PFSK-1 (cell line): Measurements from ENCODE around the gene SLC38A10.

Experiments used
- FOXP2 ChIP-seq: optimal IDR thresholded peaks from 2 replicates; pipeline ENCODE3; 2011; ENCODE audit warnings: borderline replicate concordance, control low read depth, inconsistent platforms; ENCODE audit not compliant: insufficient read depth; ENCODE audit errors: extremely low read length, extremely low read depth
- POLR2AphosphoS5 ChIP-seq: IDR thresholded peaks from 2 replicates; pipeline ENCODE4 v1.6.1; 2012; ENCODE audit warnings: low read depth, mild to moderate bottlenecking, control low read depth, low read length, moderate library complexity
- REST ChIP-seq, 2 experiments: IDR thresholded peaks; 2 replicates each; pipeline versions ENCODE4 v1.6.1 to v1.8.0; 2011 to 2012; ENCODE audit warnings: low read depth in 2 of 2, low read length in 2 of 2, control low read depth in 1 of 2, inconsistent platforms in 1 of 2, mild to moderate bottlenecking in 1 of 2, moderate library complexity in 1 of 2; ENCODE audit not compliant: insufficient read depth in 1 of 2
- SIN3A ChIP-seq: IDR thresholded peaks from 2 replicates; pipeline ENCODE4 v1.6.1; 2012; ENCODE audit warnings: mild to moderate bottlenecking, low read length, moderate library complexity, borderline replicate concordance; ENCODE audit not compliant: insufficient read depth
- TAF1 ChIP-seq: IDR thresholded peaks from 2 replicates; pipeline ENCODE4 v1.6.1; 2012; ENCODE audit warnings: low read length, control low read depth, borderline replicate concordance; ENCODE audit not compliant: insufficient read depth

SLC38A10 gene

DNA sequence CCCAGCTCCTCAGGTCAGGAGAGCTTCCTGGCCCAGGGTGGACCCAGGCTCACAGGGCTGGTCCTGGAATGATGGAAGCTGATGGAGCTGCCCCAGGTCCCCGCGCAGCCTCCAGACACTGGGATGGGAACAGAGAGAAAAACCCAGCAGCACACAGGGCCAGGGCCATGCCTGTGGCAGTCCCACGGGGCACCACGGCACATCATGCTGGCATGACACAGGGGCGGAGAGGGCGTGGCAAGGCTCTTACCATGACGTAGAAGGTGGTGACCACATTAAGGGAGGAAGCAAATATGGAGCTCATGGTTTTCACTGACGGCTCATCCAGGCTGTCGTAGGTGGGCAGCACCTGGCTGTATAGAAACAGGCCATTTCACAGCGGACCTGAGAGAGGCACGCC is 18.3 kb downstream of the SLC38A10 start:
- TF ChIP-seq SIN3A = no peak
- TF ChIP-seq FOXP2 = no peak
- no peak for TF ChIP-seq REST (IDR thresholded peaks at IDR 0.05; ENCODE audit: insufficient read depth in 1 of 2, low read depth in 2 of 2, low read length in 2 of 2)
- no peak for TF ChIP-seq POLR2AphosphoS5
- no peak for TF ChIP-seq TAF1

DNA sequence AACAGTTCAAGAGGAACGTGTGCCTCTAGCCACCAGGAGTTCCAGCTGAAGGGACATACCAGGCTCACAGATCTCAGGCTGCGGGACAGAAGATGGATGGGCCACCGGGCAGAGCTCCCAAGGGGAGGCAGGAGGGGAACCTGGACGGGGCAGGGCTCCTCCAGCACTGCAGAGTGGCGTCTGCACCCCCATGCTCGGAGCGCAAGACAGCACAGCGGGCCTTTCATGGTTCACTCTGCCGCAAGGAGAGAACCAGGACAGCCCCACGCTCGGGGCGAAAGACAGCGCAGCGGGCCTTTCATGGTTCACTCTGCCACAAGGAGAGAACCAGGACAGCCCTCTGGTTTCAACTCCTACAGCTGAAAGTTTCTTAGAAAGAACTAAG is 20.6 kb downstream of the SLC38A10 start:
- TF ChIP-seq TAF1 = no peak
- no peak for TF ChIP-seq FOXP2
- TF ChIP-seq REST (IDR thresholded peaks at IDR 0.05; ENCODE audit: insufficient read depth in 1 of 2, low read depth in 2 of 2, low read length in 2 of 2) = no peak
- no peak for TF ChIP-seq SIN3A
- no peak for TF ChIP-seq POLR2AphosphoS5

DNA sequence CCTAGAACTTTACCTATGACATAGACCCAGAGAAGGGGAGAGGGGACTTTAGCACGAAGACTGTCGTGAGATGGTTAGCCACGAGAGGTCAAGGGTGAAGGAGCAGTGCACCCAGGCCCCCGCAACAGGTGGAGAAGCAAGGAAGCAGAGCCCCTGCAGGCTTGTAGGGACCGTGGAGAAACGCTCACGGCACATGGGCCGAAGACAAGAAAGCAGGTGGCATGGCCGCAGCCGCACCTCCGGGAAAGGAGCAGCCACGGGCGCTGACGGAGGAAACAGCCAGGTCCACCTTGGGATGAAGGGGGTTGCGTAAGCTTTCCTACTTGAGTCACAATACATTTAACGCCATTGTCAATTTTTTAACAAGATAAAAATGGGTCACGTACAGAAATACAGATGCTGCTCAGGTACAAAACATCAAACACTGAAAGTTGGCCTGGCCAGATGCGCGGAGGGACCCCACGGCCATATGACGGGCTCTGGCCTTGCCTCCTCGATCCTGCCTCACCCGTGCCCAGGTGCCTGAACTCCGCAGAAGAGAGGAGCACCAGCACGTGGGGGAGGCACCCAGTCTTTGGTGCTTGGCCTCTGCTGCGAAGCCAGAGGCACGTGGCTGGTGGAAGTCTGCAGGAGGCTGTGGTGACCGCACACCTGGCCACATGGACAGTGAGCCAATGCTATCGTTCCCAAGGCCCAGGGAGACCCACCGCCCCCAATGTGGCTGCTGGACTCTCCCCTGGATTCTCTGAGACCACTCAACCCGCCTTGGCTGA is 21.2 kb downstream of the SLC38A10 start:
- TF ChIP-seq FOXP2 = no peak
- no peak for TF ChIP-seq TAF1
- no peak for TF ChIP-seq POLR2AphosphoS5
- TF ChIP-seq REST (IDR thresholded peaks at IDR 0.05; ENCODE audit: insufficient read depth in 1 of 2, low read depth in 2 of 2, low read length in 2 of 2) = no peak
- TF ChIP-seq SIN3A = no peak

DNA sequence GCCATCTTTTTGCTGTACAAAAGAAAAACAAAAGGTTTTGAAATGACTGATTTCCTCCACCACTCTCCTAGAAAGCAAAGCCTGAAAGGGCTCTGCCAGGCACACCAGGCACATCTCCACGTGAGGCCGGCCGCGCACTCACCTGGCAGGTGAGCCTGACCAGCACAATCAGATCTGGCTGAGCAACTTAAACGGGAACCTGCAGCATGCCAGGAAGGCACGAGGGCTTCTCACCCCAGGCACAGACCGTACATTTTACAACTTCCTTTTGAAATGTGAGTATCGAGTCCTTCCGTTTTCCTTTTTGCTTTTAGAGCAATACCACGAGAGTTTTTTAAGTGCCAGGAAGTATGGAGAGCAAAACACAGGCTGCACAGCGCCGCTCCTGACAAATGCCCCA is 22.5 kb downstream of the SLC38A10 start:
- TF ChIP-seq SIN3A (no peak), REST (IDR thresholded peaks at IDR 0.05; ENCODE audit: insufficient read depth in 1 of 2, low read depth in 2 of 2, low read length in 2 of 2) (no peak), POLR2AphosphoS5 (no peak), FOXP2 (no peak), TAF1 (no peak)

- no peak for TF ChIP-seq TAF1
- no peak for TF ChIP-seq SIN3A
- no peak for TF ChIP-seq POLR2AphosphoS5
- no peak for TF ChIP-seq FOXP2
- TF ChIP-seq REST (IDR thresholded peaks at IDR 0.05; ENCODE audit: insufficient read depth in 1 of 2, low read depth in 2 of 2, low read length in 2 of 2) = no peak
These were observed 23.9 kb downstream of the SLC38A10 start for GRCh38 chr17:81271226-81271625.
